Activated gamma-delta T cell treated with Interleukin-2 at 50 U/mL for 16 hours (primary cell): ENCODE measurements around the gene PASK.
A peak's percentile ranks its signal among the peaks of the same experiment; 100 is the strongest.

ENCODE experiments used
- DNase-seq: peaks from one replicate; pipeline ENCODE4 v3.0.0-alpha.2; 2020

Gene PASK

GRCh38 chr2:241179899-241180298 is 30.6 kb upstream of the PASK start:
- DNase-seq, result no peak

DNA sequence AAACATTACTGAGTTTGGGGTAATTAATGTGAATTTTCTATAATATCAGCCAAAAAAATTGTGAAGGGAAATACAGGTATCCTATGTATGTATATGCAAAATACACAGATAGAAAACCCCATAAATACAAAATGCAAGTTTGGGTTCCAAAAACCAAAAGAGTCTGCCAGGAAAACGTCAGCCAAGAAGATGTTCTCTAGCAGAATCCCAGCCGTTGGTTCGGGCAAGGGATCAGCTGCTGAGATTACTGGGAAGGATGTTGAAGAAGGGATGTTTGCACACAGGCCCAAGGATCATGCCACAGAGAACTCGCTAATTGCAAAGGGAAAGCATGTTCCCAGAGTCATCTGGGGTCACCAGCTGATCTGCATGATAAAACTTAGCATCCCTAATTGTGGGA is 29.7 kb upstream of the PASK start:
- no peak for DNase-seq

DNA sequence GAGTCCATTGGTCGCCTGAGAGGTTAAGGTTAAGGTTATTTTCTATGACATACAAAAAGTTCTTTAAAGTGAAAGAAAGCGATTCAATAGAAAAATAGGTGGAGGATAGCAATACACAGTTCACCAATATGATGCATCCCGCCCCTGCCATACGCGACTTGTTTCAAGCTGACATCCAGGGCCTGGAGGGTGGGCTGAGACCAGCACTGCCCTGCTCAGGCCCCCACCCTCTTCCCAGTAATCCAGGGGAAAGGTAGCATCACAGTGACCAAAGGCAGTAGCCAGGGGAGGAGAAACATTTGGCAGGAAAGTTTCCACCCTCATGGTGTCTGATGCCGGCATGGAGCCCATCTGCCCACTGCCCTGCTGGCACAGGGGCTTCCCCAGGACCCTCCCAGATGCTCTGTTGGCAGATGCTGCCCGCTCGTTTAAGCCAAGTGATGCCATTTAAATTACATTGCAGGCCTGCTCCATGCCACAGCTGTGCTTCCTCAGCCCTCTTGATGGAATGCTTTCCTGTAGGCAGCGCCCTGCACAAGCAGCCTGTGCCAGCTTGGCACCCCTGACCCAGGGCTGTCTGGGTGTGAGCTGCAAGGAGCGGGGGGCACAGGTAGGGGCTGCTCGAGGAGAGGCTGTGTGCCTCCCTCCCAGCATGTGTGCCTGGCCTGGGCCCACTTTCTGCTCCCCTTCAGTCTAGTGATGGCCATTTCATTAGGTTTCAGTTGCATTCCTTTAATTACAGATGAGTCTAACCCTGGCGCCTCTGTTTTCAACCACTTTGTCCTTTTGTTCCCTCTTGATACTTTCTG is 28.5 kb upstream of the PASK start:
- no peak for DNase-seq

DNA sequence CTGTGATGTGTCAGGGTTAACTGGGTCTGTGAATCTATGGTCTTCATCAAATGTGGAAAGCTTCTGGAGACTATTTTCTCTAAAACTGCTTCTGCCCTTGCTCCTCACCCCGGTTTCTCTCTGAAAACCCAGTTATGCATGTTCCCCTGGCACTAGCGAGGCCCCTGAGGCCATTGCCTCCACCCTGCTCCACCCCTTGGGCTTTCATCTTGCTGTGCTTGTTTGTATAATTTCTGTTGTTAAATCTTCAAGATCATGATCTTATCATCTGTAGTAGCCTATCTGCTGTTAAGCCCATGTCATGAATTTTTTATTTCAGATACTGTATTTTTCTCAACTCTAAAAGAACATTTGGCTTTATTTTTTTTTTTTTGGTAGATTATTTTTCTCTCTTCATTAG is 24.3 kb upstream of the PASK start:
- DNase-seq, result no peak

GRCh38 chr2:241168366-241168765 is 19.1 kb upstream of the PASK start:
- no peak for DNase-seq

- DNase-seq, result no peak
Measured at GRCh38 chr2:241163601-241164118, 14.4 kb upstream of the PASK start.

DNA sequence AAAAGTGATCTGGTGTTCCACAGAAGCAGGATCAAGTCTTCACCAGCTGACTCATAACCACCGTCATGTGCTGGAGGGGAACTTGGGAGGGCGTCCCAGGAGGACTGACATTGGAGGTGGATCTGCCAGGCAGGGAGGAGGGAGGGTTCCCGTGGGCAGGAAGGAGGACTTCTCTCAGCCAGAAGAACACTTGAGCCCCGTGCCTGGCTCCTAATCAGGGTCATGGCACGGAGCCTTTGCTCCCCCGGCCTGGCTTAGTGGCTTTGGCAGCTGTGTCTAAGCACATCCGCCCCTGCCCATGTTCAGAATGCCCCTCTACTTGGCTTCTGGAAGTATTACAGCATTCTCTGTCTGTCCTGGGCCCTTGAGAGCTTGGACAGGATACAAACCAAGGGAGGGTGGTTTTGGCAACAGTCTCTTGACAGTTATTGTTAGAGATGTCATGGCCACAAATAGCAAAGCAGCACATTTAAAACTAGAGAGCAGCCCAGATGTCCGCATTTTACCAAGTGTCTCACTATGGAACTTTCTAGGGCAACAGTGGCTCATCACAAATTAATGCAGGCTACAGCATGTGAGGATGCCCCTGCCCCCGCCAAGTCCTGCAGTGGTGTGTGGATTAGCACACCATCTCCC is 12.5 kb upstream of the PASK start:
- DNase-seq, result no peak

- no peak for DNase-seq
Measured at GRCh38 chr2:241160318-241160717, 11.0 kb upstream of the PASK start.

GRCh38 chr2:241159116-241159515 is 9.8 kb upstream of the PASK start:
- no peak for DNase-seq

DNA sequence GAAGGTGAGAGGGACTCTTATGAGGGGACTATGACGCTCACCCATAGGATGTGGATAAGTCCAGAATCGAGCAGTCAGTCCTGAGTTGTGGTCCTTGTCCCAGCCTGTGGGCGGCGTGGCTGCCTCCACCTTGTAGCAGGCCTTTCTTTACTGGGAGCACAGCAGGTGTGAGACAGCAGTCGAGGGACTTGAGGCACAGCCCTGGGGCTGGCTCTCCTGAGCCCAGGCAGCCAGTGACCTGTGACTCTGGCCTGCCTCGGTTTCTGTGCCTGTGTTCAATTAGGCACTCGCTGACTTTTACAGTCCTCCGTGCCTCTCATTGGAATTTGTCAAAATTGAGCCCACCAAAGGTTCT is 9.3 kb upstream of the PASK start:
- DNase-seq, result no peak

- no peak for DNase-seq
Measured at GRCh38 chr2:241157841-241158545, 8.7 kb upstream of the PASK start.

DNA sequence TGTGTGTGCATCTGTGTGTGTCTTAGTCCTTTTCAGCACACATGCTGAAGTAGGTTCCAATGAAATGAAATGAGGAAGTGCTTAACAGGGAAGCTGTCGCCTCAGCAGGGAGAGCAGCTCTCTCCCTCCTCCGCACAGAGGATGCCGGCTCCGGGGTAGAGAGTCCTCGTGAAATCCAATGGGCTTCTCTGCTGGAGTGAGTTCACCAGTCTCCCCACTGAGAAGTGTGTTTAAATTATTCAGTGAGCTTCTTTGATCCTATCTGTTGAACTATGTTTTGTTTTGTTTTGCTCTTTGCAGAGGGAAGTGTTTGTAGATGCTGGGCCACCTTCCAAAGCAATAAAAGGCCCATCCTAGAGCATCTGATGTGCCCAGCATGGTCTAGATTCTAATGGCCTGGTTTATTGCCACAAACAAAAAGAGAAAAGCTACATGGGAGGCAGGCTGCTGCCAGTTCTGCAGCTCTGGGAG is 7.7 kb upstream of the PASK start:
- DNase-seq, result no peak

DNA sequence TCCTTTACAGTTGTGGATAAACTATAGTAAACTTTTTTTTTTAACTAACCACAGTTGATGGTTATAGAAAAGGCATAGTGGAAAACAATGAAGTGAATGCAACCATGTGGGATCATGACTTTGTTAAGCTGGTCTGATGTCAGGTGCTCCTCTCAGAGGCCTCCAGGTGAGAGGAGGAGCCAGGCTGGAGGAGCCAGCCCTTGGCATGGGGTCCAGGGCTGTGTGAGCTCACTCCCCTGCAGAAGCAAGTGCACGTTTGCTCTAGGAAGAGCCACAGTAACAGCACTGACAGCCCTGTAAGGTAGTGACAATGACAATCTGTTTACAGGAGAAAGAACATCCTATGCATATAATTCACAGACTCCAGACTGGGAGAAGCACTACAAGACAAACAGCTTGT is 6.7 kb upstream of the PASK start:
- no peak for DNase-seq

- no peak for DNase-seq
Measured at GRCh38 chr2:241154915-241155314, 5.6 kb upstream of the PASK start.

DNA sequence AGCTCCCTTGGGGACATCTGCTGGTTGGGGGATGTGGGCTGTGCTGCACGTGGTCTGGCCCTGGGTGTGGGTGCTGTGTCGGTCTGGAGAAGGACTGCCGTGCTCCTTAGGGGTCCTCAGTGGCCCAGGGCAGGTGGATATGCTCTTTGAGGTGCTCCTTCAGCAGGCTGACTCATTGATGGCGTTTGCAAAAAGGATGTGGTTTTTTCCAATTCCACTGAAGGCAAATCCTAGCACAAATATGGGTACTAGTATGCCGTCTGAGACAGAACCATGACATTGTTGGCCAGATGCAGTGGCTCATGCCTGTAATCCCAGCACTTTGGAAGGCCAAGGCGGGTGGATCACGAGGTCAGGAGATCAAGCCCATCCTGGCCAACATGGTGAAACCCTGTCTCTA is 4.3 kb upstream of the PASK start:
- DNase-seq, result no peak

GRCh38 chr2:241151934-241152660 is 2.8 kb upstream of the PASK start:
- no peak for DNase-seq

- no peak for DNase-seq
Measured at GRCh38 chr2:241150660-241151530, 1.6 kb upstream of the PASK start.

DNA sequence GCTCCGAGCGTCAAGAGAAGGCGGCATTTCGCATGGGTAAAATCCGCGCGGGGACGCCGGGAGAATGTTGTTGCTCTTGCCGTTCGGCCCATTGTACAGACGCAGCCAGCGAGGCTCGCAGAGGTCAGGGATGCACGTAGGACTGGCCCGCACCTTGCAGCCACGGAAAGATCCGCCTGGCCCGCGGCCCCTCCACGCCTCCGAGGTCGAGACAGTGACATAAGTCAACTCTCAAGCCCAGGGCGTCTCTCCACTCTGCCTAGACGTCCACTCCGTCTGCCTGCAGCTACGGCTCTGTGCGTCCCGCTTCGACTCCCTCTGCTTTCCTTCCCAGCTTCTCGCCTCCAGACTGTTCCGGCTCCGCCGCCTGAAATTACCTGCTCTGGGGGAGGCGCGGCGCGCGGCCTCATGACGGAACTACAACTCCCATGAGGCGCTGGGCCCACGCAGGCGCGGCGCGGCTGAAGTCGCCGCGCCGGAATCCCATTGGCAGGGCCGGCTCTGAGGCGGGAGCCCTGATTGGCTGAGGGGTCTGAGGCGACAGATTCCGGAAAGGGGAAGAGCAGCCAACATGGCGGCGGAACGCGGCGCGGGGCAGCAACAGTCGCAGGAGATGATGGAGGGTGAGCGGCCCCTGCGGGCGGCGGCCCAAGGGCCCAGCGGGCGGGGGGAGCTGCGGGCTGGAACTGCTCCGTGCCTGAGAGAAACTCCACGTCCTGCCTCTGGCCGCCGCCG is 820 bp upstream of the PASK start, which contains the start of gene PPP1R7:
Gene PPP1R7 (plus strand): TSS at position 543 of the 735 bp plus-strand sequence. CDS start 29 bp downstream, at position 572.
- DNase-seq, result peak; percentile 93

GRCh38 chr2:241149675-241149924 is 328 bp upstream of the PASK start:
- DNase-seq, result no peak

DNA sequence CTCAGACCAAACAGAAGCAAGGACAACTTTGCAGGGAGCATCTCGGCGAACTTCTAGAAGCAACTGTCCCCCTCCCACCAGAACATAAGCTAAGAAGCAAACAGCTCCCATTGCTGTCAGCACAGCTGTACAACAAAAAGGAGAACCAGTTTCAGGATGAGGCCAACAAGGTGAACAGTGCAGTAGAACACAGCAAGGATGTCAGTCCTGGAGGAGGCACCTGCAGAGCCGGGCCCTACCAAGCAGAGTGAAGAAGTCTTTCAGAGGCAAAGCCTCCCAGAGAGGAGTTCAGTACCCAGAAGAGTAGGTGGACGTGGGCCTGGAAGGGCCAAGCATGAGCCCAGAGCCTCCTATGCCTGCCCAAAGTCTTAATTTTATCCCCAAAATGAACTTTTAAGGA is 1.0 kb downstream of the PASK start:
- no peak for DNase-seq

GRCh38 chr2:241147336-241147735 is 1.9 kb downstream of the PASK start:
- DNase-seq, result no peak

GRCh38 chr2:241146286-241146685 is 3.0 kb downstream of the PASK start:
- DNase-seq, result no peak
